OCI-LY1 (cell line): Measurements from ENCODE around the gene EXOC6B.

Source experiments
- EZH2 ChIP-seq: fragments of 200-600 bp; sonication (generic), shearing (Covaris generic); IDR thresholded peaks from 2 replicates; pipeline ENCODE4 v1.8.0; 2017; ENCODE audit warnings: borderline replicate concordance, mixed run types, mild to moderate bottlenecking, antibody characterized with exemption, low read length, moderate library complexity, mixed read lengths
- TF ChIP-seq, protein P1 (sequence below): fragments of 200-600 bp; sonication (generic), shearing (Covaris generic); IDR thresholded peaks from 2 replicates; pipeline ENCODE4 v1.5.1; 2017; ENCODE audit warnings: mild to moderate bottlenecking, antibody characterized with exemption, low read length, moderate library complexity, mixed read lengths

DNA sequence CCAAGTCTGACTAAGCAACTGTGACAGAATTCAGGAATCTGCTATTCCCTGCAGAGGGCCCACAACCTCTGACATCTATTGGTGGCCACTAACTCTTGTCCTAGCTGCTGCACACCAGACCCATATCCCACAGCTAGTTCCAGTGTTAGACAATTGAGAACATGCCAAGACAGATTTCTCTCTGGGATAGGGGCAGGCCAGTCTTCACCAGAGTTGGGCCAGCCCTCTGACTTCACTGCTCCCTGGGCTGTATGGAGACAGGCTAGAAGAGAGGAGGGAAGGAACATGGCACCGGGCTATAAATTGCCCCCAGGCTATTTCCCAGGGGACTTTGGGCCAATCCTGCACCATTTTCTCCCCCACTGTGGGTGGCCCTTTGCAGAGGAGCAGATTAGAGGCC is 645.5 kb downstream of the EXOC6B start:
- TF ChIP-seq, protein P1, sequence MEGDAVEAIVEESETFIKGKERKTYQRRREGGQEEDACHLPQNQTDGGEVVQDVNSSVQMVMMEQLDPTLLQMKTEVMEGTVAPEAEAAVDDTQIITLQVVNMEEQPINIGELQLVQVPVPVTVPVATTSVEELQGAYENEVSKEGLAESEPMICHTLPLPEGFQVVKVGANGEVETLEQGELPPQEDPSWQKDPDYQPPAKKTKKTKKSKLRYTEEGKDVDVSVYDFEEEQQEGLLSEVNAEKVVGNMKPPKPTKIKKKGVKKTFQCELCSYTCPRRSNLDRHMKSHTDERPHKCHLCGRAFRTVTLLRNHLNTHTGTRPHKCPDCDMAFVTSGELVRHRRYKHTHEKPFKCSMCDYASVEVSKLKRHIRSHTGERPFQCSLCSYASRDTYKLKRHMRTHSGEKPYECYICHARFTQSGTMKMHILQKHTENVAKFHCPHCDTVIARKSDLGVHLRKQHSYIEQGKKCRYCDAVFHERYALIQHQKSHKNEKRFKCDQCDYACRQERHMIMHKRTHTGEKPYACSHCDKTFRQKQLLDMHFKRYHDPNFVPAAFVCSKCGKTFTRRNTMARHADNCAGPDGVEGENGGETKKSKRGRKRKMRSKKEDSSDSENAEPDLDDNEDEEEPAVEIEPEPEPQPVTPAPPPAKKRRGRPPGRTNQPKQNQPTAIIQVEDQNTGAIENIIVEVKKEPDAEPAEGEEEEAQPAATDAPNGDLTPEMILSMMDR: no peak
- no peak for TF ChIP-seq EZH2
